Body of pancreas (tissue), 4 donors: ENCODE data around the gene SHF. TPM values are rescaled to one million over a fixed set of nuclear protein-coding genes. Genes with fewer than 3 reads are reported as not detected.

Source experiments
- ATAC-seq: fragments of 150-250 bp; one replicate; pipeline ENCODE4 v1.9.1; 2016
- DNase-seq, 4 donors: peaks; one replicate each; pipeline ENCODE4 v3.0.0-alpha.2; 2019
- H3K27ac ChIP-seq, 4 donors: fragments of 200-600 bp; sonication (generic); 1 replicate in 3 of 4; 2 replicates in 1 of 4; pipeline versions ENCODE4 v1.5.1 to v1.6.1; 2016 to 2019; ENCODE audit warnings: mild to moderate bottlenecking in 1 of 4, mixed read lengths in 1 of 4, moderate library complexity in 1 of 4
- H3K27me3 ChIP-seq, 2 donors: fragments of 200-600 bp; sonication (generic); one replicate each; pipeline ENCODE4 v1.6.0; 2016; ENCODE audit warnings: mild to moderate bottlenecking in 1 of 2
- H3K36me3 ChIP-seq, 2 donors: fragments of 200-600 bp; sonication (generic); replicated peaks in 1 of 2; 2 replicates each; pipeline ENCODE4 v1.5.1; 2016; ENCODE audit warnings: low read depth in 2 of 2; ENCODE audit not compliant: insufficient read depth in 1 of 2
- H3K4me1 ChIP-seq: fragments of 200-600 bp; sonication (generic); one replicate; pipeline ENCODE4 v1.6.0; 2016
- H3K4me3 ChIP-seq, 2 donors: fragments of 200-600 bp; sonication (generic); 1 replicate in 1 of 2; 2 replicates in 1 of 2; pipeline ENCODE4 v1.5.1; 2016 to 2019
- H3K9me3 ChIP-seq, 3 donors: fragments of 200-600 bp; sonication (generic); 1 replicate in 2 of 3; 2 replicates in 1 of 3; pipeline ENCODE4 v1.5.1; 2016
- CTCF ChIP-seq, 7 experiments: fragments of 450-650 bp in 4 of 7; fragments of 200-600 bp in 3 of 7; sonication (generic) in 3 of 7; IDR thresholded peaks; one replicate each; pipeline ENCODE4 v1.5.1; 2016 to 2019; ENCODE audit warnings: antibody characterized with exemption in 7 of 7
- POLR2A ChIP-seq, 3 donors: fragments of 450-650 bp; IDR thresholded peaks; one replicate each; pipeline ENCODE4 v1.6.1; 2016; ENCODE audit warnings: antibody characterized with exemption in 3 of 3, mild to moderate bottlenecking in 2 of 3
- WGBS, 2 donors: methylation state at CpG; one replicate each; pipeline ENCODE4 v1.1.5; 2017; 5-methylcytosine and 5-hydroxymethylcytosine counted together
- intact Hi-C: fragments of 100-400 bp; cut with DNase I; formaldehyde crosslinking; loops from one replicate; pipeline ENCODE4 v1.15.1; 2023
- total RNA-seq, 2 donors: library from RNA; depleted of rRNA; stranded (reverse); fragments of >200 nt; gene quantifications; one replicate each; pipeline ENCODE4 v1.1.0, GENCODE V29; 2016

SHF gene
- total RNA-seq, 2 donors from 2014 or later, result 2.0 to 2.9 TPM

- H3K27ac ChIP-seq, result no peak overlapping the region
- 87 to 95% methylated on average over 6 of the region's 7 CpGs for WGBS, 2 donors
- intact Hi-C loops, result no loop called here
- no peak overlapping the region for H3K4me3 ChIP-seq
- DNase-seq (no peak), ATAC-seq (no peak)
- H3K9me3 ChIP-seq, result no peaks in the 10 kb centered on the region
- peaks cover 12% of the 10 kb centered on the region for H3K4me1 ChIP-seq
- TF ChIP-seq POLR2A (IDR thresholded peaks at IDR 0.05), result no peak
- TF ChIP-seq CTCF (IDR thresholded peaks at IDR 0.05), result no peak
- H3K27me3 ChIP-seq, result no peaks in the 10 kb centered on the region
- H3K36me3 ChIP-seq, result no peaks in the 10 kb centered on the region
Observed at GRCh38 chr15:45130291-45131000, 57.3 kb downstream of the SHF start.

- H3K4me1 ChIP-seq, result peaks cover 5% of the 10 kb centered on the region
- H3K9me3 ChIP-seq, result no peaks in the 10 kb centered on the region
- ATAC-seq (no peak), DNase-seq (no peak)
- H3K4me3 ChIP-seq, result no peak within 1 kb of the TSS
- no peaks in the 10 kb centered on the region for H3K27me3 ChIP-seq
- no peak for TF ChIP-seq POLR2A (IDR thresholded peaks at IDR 0.05)
- TF ChIP-seq CTCF (IDR thresholded peaks at IDR 0.05), result no peak
- no peak within 1 kb of the TSS for H3K27ac ChIP-seq
- H3K36me3 ChIP-seq, result no peaks in the 10 kb centered on the region
- intact Hi-C loops, result no loop called here
- WGBS, 2 donors, result 12 to 36% methylated on average over 7 to 45 of the region's 46 CpGs
Observed at GRCh38 chr15:45129651-45130129, 58.1 kb downstream of the SHF start, which contains the start of the genes DUOX1 and DUOXA1. Gene DUOX1 (plus strand): TSS chr15:45129994. CDS start chr15:45131967, 1,973 bp downstream. Gene DUOXA1 (minus strand): TSS chr15:45129879. CDS start chr15:45123014, 6,865 bp downstream.

GRCh38 chr15:45128971-45129639, 58.7 kb downstream of the SHF start:
- Histone ChIP-seq H3K9me3 (no peaks in the 10 kb centered on the region), H3K4me3 (no peak overlapping the region), H3K36me3 (no peaks in the 10 kb centered on the region), H3K27me3 (no peaks in the 10 kb centered on the region), H3K27ac (no peak overlapping the region), H3K4me1 (peaks cover 3% of the 10 kb centered on the region)
- DNase-seq, result no peak
- intact Hi-C loops, result no loop called here
- TF ChIP-seq POLR2A (IDR thresholded peaks at IDR 0.05) (no peak), CTCF (IDR thresholded peaks at IDR 0.05) (no peak)
- 14 to 27% methylated on average over 25 to 47 of the region's 47 CpGs for WGBS, 2 donors
- ATAC-seq, result no peak

- Histone ChIP-seq H3K4me1 (peaks cover 3% of the 10 kb centered on the region), H3K36me3 (no peaks in the 10 kb centered on the region), H3K27me3 (no peaks in the 10 kb centered on the region), H3K4me3 (no peak overlapping the region), H3K9me3 (no peaks in the 10 kb centered on the region), H3K27ac (no peak overlapping the region)
- TF ChIP-seq CTCF (IDR thresholded peaks at IDR 0.05) (peak; percentile 12 to 64 (median 49)), POLR2A (IDR thresholded peaks at IDR 0.05) (no peak)
- WGBS, 2 donors, result 44 to 47% methylated on average over 2 of the region's 2 CpGs
- intact Hi-C loops, result no loop called here
- DNase-seq, result peak in 3 of 4 donors; percentile 31 to 54 (median 39)
- ATAC-seq, result peak; percentile 39
Observed at GRCh38 chr15:45126535-45127158, 61.1 kb downstream of the SHF start.
